PC-9 (cell line): ENCODE measurements around the gene RRAGC.

Experiments
- EZH2 ChIP-seq: fragments of 200-600 bp; sonication (generic); IDR thresholded peaks from 2 replicates; pipeline ENCODE4 v1.8.0; 2017; ENCODE audit warnings: antibody characterized with exemption, low read depth
- TF ChIP-seq, protein P1 (sequence below): fragments of 200-600 bp; sonication (generic); conservative IDR thresholded peaks from 2 replicates; pipeline ENCODE4 v1.6.1; 2017; ENCODE audit warnings: mixed run types, antibody characterized with exemption, mild to moderate bottlenecking, moderate library complexity

DNA sequence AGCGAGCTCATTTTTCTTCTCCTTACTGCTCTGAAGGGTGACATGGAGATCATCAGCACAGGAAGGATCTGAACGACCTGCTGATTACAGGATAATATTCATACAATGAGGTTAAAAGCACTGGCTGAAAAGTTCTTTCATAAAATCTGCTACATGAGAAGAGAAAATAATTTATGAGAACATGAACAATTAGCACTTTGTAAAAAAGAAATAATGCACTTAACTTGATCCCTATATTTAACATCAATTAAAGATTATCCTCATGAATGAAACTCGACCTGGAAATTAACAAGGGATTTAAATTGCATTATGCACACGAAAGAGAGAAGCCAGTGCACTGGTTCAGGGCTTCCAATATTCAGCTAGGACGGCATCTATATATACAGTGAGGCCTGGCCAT is 46.6 kb downstream of the RRAGC start:
- no peak for TF ChIP-seq EZH2
- TF ChIP-seq, protein P1, sequence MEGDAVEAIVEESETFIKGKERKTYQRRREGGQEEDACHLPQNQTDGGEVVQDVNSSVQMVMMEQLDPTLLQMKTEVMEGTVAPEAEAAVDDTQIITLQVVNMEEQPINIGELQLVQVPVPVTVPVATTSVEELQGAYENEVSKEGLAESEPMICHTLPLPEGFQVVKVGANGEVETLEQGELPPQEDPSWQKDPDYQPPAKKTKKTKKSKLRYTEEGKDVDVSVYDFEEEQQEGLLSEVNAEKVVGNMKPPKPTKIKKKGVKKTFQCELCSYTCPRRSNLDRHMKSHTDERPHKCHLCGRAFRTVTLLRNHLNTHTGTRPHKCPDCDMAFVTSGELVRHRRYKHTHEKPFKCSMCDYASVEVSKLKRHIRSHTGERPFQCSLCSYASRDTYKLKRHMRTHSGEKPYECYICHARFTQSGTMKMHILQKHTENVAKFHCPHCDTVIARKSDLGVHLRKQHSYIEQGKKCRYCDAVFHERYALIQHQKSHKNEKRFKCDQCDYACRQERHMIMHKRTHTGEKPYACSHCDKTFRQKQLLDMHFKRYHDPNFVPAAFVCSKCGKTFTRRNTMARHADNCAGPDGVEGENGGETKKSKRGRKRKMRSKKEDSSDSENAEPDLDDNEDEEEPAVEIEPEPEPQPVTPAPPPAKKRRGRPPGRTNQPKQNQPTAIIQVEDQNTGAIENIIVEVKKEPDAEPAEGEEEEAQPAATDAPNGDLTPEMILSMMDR, result no peak
